ENCODE data around the gene MS4A18. TPM values are rescaled to one million over a fixed set of nuclear protein-coding genes. Genes with fewer than 3 reads are reported as not detected.

MS4A18 gene
- total and polyA plus RNA-seq, 10 of the 15 experiments (the other 5 are each of a cell fraction or from before 2014, with no cell fraction given): not detected

DNA sequence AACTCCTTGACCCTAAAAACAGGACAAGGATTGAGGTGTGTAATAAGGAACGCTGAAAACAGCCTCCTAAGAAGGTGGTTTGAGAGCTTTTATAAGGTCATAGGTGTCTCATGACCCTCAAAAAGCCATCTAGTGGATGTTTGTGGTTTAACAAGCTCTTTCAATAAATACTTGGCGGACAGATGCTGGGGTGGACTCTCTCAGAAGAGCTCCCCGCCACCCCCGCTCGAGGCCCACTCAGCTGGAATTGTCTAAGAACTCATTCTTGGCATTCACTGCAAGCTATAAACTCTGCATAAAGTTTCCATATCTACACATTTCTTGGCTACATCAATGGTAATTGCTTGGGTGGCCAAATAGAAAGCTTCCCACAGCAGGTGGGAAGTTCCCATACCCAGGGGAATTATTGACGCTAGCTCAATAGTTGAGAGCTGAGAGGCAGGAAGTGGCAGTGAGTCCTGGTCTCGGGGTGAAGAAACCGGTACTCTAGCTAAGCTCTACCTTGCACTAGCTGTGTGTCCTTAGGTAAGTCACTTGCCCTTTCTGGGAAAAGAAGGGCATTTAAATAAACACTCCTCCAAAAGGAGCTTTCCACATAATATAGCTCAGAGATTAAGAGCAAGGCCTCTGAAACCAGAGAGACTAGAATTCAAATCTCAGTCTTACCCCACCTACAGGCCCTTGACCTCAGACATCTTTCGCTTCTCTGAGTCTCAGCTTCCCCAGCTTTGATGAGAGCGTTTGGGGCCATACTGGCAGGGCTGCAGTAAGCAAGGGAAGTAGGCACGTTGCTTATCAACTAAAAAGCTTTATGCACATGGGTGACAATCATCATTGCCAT is 38.6 kb downstream of the MS4A18 start (continued):
- TF ChIP-seq CTCF (IDR thresholded peaks at IDR 0.05 in 2 of 3, conservative IDR thresholded peaks at IDR 0.05 in 1 of 3; ENCODE audit: control insufficient read depth in 2 of 3, extremely low read depth in 1 of 3, insufficient read depth in 1 of 3, low read depth in 3 of 3, low read length in 3 of 3) (peak; percentile 35 to 64 (median 54); a peak in 5 of 6 replicates), SIX5 (IDR thresholded peaks at IDR 0.05; ENCODE audit: low read depth, low read length, severe bottlenecking) (no peak), CBX5 (IDR thresholded peaks at IDR 0.05; ENCODE audit: low read depth) (no peak), FOS (IDR thresholded peaks at IDR 0.05; ENCODE audit: borderline replicate concordance, extremely low read depth, insufficient read length) (no peak), TAF1 (IDR thresholded peaks at IDR 0.05; ENCODE audit: borderline replicate concordance, low read depth, low read length) (no peak), GATAD2B (conservative IDR thresholded peaks at IDR 0.05; ENCODE audit: low read depth) (peak; percentile 85), LARP7 (IDR thresholded peaks at IDR 0.05) (no peak), EGR1 (IDR thresholded peaks at IDR 0.05; ENCODE audit: borderline replicate concordance in 1 of 2, low read depth in 2 of 2, low read length in 2 of 2) (peak in 1 of 2 experiments; percentile 86; a peak in 2 of 3 replicates), BCL11A (IDR thresholded peaks at IDR 0.05; ENCODE audit: low read depth, low read length) (peak; percentile 71), MEF2A (IDR thresholded peaks at IDR 0.05; ENCODE audit: insufficient read depth, low read depth, low read length) (no peak), CBX3 (IDR thresholded peaks at IDR 0.05; ENCODE audit: borderline replicate concordance, low read depth) (no peak), NRF1 (conservative IDR thresholded peaks at IDR 0.05; ENCODE audit: low read depth, low read length) (no peak), CREM (IDR thresholded peaks at IDR 0.05; ENCODE audit: low read depth) (peak; percentile 41; the same call in 1 of the 2 replicates)
